OCI-LY3 (cell line): Measurements from ENCODE around the gene JMJD8.

ENCODE experiments used
- CTCF ChIP-seq: fragments of 200-600, 300-600 bp; sonication (generic); IDR thresholded peaks from 2 replicates; pipeline ENCODE4 v1.5.1; 2014; ENCODE audit warnings: antibody characterized with exemption, low read length, low read depth
- EZH2phosphoT487 ChIP-seq: fragments of 200-600 bp; shearing (Covaris generic); IDR thresholded peaks from 2 replicates; pipeline ENCODE4 v1.6.1; 2018; ENCODE audit warnings: antibody characterized with exemption, mixed run types, low read depth

- no peak for TF ChIP-seq CTCF
- TF ChIP-seq EZH2phosphoT487, result no peak
These were observed 38.1 kb downstream of the JMJD8 start for GRCh38 chr16:645852-646678.
